Lower lobe of right lung (tissue), 2 donors: ENCODE measurements around the gene BTN2A1. TPM values are rescaled to one million over a fixed set of nuclear protein-coding genes. Genes with fewer than 3 reads are reported as not detected.
"Not testable (repeated sequence)": the region's sequence is repeated elsewhere in the genome, so short reads cannot be mapped to it uniquely, and the experiment has no call there.

Source experiments
- ATAC-seq, 2 donors: fragments of 200-7000 bp; cut with Tn5 transposase; one replicate each; pipeline ENCODE4 v1.9.1; 2020 to 2022; ENCODE audit warnings: mild to moderate bottlenecking in 2 of 2, moderate library complexity in 2 of 2
- DNase-seq: peaks from one replicate; pipeline ENCODE4 v3.0.0-alpha.2; 2020
- H3K27ac ChIP-seq: fragments of 200-600 bp; one replicate; pipeline ENCODE4 v1.8.0; 2022
- H3K27me3 ChIP-seq: fragments of 200-600 bp; one replicate; pipeline ENCODE4 v1.8.0; 2022; ENCODE audit warnings: low read depth
- H3K36me3 ChIP-seq: fragments of 200-600 bp; one replicate; pipeline ENCODE4 v1.8.0; 2022; ENCODE audit warnings: mild to moderate bottlenecking
- H3K4me1 ChIP-seq: fragments of 200-600 bp; one replicate; pipeline ENCODE4 v1.8.0; 2022
- H3K4me3 ChIP-seq: fragments of 200-600 bp; one replicate; pipeline ENCODE4 v1.8.0; 2022; ENCODE audit warnings: mild to moderate bottlenecking
- H3K9me3 ChIP-seq: fragments of 200-600 bp; one replicate; pipeline ENCODE4 v1.8.0; 2022
- intact Hi-C: fragments of 100-400 bp; cut with DNase I; formaldehyde crosslinking; loops from one replicate; pipeline ENCODE4 v1.11.0; 2022
- total RNA-seq: library from RNA; stranded (reverse); fragmentation: NEBNext Ultra II Directional; extraction: Animal tissue kit (Norgen Biotek cat#: 25700); gene quantifications from one replicate; pipeline ENCODE4 v1.2.1, GENCODE V29; 2021
- TF ChIP-seq, protein P1 (sequence below): fragments of 200-600 bp; IDR thresholded peaks from one replicate; pipeline ENCODE4 v1.8.0; 2022; ENCODE audit warnings: antibody characterized with exemption, mild to moderate bottlenecking
- donor health status: DM: no; HTN: yes; CAD: no; lungs with severe emphysema.

BTN2A1 gene
- total RNA-seq, 1 donor from 2014 or later = 27.0 TPM

DNA sequence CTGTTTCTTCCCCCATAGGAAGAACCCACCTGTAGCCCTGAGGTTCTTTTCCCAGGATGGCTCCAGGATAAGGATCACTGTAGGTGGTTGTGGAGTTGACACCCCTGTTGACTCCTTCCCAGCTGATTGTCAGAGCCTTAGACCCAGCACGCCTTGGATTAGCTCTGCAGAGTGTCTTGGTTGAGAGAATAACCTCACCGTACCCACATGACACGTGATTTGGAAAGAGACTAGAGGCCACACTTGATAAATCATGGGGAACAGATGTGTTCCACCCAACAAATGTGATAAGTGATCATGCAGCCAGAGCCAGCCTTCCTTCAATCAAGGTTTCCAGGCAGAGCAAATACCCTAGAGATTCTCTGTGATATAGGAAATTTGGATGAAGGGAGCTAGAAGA is 43.5 kb upstream of the BTN2A1 start:
- H3K4me3 ChIP-seq = no peak overlapping the region
- no peaks in the 10 kb centered on the region for H3K4me1 ChIP-seq
- peaks cover 40% of the 10 kb centered on the region for H3K36me3 ChIP-seq
- intact Hi-C loops = no loop called here
- H3K27me3 ChIP-seq = no peaks in the 10 kb centered on the region
- DNase-seq (no peak), ATAC-seq (no peak)
- H3K9me3 ChIP-seq = no peaks in the 10 kb centered on the region
- TF ChIP-seq, protein P1, sequence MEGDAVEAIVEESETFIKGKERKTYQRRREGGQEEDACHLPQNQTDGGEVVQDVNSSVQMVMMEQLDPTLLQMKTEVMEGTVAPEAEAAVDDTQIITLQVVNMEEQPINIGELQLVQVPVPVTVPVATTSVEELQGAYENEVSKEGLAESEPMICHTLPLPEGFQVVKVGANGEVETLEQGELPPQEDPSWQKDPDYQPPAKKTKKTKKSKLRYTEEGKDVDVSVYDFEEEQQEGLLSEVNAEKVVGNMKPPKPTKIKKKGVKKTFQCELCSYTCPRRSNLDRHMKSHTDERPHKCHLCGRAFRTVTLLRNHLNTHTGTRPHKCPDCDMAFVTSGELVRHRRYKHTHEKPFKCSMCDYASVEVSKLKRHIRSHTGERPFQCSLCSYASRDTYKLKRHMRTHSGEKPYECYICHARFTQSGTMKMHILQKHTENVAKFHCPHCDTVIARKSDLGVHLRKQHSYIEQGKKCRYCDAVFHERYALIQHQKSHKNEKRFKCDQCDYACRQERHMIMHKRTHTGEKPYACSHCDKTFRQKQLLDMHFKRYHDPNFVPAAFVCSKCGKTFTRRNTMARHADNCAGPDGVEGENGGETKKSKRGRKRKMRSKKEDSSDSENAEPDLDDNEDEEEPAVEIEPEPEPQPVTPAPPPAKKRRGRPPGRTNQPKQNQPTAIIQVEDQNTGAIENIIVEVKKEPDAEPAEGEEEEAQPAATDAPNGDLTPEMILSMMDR = no peak
- H3K27ac ChIP-seq = no peak overlapping the region

DNA sequence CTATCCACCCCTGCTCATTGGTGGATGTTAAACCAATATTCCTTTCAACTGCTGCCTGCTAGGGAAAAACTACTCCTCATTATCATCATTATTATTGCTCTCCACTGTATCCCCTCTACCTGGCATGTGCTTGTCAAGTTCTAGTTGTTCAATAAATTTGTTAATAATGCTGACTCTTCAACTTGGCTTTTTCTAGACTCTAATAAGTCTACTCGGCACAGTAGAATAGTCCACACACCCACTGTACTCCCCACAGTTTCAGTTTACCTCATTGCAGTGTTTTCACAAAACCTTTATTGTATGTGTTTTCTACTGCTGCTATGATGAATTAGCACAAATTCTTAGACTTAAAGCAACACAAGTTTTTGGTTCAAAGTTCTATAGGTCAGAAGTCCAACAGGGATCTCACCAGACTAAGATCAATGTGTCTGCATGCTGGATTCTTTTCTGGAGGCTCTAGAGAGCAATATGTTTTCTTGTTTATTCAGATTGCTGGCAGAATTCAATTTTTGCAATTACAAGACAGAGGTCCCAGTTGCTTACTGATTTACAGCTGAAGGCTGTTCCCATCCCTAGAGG is 42.6 kb upstream of the BTN2A1 start:
- DNase-seq (no peak), ATAC-seq (no peak)
- Histone ChIP-seq H3K36me3 (peaks cover 31% of the 10 kb centered on the region), H3K4me1 (peaks cover 2% of the 10 kb centered on the region), H3K9me3 (no peaks in the 10 kb centered on the region), H3K27me3 (no peaks in the 10 kb centered on the region), H3K4me3 (no peak overlapping the region), H3K27ac (no peak overlapping the region)
- TF ChIP-seq, protein P1 = no peak
- intact Hi-C loops = no loop called here

DNA sequence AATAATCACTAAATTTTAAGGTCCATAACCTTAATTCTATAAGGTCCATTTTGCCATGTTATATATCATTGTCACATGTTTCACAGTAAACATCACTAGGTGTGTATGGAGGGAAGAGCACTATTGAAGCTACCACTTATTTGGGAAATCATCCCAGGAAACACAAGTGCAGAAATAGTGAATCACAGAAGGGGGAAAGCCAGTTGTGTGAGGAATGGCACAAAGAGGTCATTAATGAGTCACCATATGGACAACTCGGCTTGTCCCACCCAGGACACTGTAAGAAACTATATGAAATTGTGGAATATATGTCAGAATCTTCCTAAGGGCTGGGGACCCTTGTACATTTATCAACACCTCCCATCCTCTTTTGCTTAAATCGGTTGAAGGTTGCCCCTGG is 42.0 kb upstream of the BTN2A1 start:
- no peak for DNase-seq
- intact Hi-C loops = no loop called here

DNA sequence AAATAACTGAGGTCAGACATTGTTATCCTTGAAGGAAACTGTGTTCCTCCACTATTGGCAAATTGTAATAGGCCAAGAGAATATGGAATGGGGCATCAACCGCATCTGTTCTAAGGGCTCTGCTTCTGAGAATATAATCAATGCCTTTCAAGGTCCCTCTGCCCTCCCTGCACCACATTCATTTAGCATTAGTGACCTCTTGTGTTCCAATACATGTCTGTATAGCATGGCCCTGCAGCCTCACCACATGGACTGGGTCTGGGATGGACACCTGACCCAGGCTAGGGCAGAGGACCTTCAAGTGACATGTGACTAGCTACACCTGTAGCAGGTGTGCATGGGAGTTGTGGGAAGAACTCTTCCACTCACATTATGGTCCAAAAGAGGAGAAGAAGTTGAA is 41.5 kb upstream of the BTN2A1 start:
- intact Hi-C loops = no loop called here
- DNase-seq (no peak), ATAC-seq (no peak)
- TF ChIP-seq, protein P1 = no peak
- Histone ChIP-seq H3K27me3 (no peaks in the 10 kb centered on the region), H3K9me3 (no peaks in the 10 kb centered on the region), H3K4me1 (peaks cover 10% of the 10 kb centered on the region), H3K27ac (no peak overlapping the region), H3K4me3 (no peak overlapping the region), H3K36me3 (peaks cover 19% of the 10 kb centered on the region)

More for the DNA sequence above, 42.0 kb upstream of the BTN2A1 start:
- ATAC-seq = no peak
- Histone ChIP-seq H3K27me3 (no peaks in the 10 kb centered on the region), H3K9me3 (no peaks in the 10 kb centered on the region), H3K4me1 (peaks cover 8% of the 10 kb centered on the region), H3K36me3 (peaks cover 24% of the 10 kb centered on the region), H3K4me3 (no peak overlapping the region), H3K27ac (no peak overlapping the region)
- TF ChIP-seq, protein P1 = no peak

DNA sequence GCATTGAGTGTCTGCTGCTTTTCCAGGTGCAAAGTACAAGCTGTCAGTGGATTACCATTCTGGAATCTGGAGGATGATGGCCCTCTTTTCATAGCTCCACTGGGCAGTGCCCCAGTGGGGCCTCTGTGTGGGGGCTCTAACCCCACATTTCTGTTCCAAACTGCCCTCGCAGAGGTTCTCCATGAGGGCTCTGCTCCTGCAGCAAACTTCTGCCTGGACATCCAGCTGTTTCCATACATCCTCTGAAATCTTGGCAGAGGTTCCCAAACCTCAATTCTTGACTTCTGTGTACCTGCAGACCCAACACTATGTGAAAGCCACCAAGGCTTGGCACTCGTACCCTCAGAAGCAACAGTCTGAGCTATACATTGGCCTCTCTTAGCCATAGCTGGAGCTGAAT is 39.7 kb upstream of the BTN2A1 start:
- H3K27me3 ChIP-seq, DNase-seq, H3K4me3 ChIP-seq, ATAC-seq, H3K36me3 ChIP-seq, intact Hi-C loops, H3K9me3 ChIP-seq, H3K27ac ChIP-seq: not testable (repeated sequence)
- H3K4me1 ChIP-seq = peaks cover 16% of the 10 kb centered on the region

- H3K36me3 ChIP-seq, intact Hi-C loops, H3K9me3 ChIP-seq, ATAC-seq, H3K27ac ChIP-seq, DNase-seq, H3K27me3 ChIP-seq, H3K4me3 ChIP-seq: not testable (repeated sequence)
- peaks cover 21% of the 10 kb centered on the region for H3K4me1 ChIP-seq
These were observed 39.0 kb upstream of the BTN2A1 start for GRCh38 chr6:26418795-26419194.
